GM18519 (cell line): Measurements from ENCODE around the gene DENR.
"Not testable (repeated sequence)": the region's sequence is repeated elsewhere in the genome, so short reads cannot be mapped to it uniquely, and the experiment has no call there.

Source experiments
- ATAC-seq: cut with Tn5 transposase; IDR thresholded peaks from one replicate; pipeline ENCODE4 v1.9.1; 2021; ENCODE audit warnings: mild to moderate bottlenecking, moderate library complexity; ENCODE audit not compliant: unreplicated experiment, low FRiP score

Gene DENR

DNA sequence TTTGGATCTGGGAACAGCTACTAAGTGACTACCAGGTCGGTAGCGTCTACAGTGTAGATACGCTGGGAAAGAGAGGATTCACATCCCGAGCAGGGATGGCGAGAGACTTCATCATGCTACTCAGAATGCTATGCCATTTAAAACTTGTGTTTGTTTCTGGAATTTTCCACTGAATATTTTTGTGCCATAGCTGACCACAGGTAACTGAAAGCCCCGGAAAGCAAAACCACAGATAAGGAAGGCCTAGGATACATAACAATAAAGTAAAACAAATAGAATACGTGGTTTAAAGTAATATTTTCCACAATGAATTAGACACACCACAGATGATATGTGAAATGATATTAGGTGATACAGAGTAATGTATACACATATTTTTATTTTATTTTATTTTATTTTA, 14.1 kb upstream of the DENR start:
- no peak for ATAC-seq

DNA sequence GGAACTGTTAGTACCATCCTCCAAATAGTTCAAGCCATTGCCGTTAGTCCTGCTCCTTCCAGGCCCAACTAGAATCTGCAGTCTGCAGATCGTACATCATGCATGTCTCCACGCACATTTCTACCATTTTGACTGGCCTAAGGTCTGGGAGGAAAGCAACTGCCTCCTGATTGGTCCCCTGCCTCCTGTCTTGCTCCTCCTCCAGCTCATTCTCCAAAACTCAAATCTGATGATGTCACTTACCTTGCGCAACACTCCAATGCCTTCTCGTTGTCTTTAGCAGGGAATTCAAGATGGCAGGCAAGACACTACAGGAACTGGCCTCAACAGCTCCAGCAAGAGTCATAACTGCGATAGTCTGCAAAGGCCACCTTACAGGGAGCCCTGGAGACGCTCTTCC, 12.3 kb upstream of the DENR start:
- no peak for ATAC-seq

DNA sequence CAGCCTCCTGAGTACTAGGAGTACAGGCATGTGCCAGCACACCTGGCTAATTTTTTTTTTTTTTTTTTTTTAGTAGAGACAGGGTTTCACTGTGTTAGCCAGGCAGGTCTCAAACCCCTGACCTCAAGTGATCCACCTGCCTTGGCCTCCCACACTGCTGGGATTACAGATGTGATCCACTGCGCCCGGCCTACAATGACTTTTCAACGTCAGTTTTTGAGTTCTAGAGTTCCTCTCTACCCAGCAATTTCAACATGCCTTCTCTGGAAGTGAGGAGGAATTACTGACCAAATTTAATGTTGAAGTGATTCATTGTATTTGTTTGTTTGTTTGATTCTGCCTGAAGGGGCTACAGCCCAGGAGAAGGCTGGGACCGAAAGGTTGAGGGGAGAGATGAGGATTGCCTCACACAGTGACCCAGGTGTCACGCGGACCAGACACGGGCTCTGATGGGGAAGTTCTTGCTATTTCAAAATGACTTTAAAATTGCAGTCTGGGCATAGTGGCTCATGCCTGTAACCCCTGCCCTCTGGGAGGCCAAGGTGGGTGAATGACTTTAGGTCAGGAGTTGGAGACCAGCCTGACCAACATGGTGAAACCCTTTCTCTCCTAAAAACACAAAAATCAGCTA, 8.6 kb upstream of the DENR start:
- no peak for ATAC-seq

DNA sequence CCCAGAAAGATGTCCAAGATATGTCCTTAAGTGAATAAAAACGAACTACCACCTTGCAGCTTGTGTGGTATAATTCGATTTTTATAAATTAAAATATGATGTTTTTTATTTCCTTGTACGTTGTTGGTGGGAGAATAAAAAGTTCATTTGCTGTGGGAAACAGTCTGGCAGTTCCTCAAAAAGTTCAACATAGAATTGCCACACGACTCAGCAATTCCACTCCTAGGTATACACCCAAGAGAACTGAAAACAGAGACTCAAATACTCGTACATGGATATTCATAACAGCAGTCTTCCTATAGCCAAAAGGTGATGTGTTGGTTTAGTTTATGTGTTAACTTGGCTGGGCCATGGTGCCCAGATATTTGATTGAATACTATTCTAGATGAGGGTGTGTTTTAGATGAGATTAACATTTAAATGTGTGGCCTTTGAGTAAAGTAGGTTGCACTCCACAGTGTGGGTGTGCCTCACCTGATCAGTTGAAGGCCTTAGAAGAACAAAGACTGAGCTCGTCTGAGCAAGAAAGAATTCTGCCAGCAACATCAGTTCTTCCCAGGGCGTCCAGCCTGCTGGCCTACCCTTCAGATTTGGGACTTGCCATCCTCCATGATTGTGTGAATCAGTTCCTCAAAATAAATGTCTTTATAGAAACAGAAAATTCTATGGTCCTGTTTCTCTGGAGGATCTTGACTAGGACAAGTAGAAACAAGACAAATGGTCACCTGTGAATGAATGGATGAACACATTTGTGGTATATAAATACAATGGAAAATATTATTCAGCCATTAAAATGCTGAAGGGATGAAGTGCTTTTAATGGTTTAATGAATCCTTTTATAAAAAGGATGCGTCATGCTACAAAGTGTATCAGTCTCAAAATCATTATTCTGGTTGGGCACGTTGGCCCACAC, 5.1 kb upstream of the DENR start:
- no peak for ATAC-seq

GRCh38 chr12:122749569-122750332, 2.9 kb upstream of the DENR start:
- no peak for ATAC-seq

GRCh38 chr12:122750781-122751515, 1.7 kb upstream of the DENR start:
- ATAC-seq: not testable (repeated sequence)

DNA sequence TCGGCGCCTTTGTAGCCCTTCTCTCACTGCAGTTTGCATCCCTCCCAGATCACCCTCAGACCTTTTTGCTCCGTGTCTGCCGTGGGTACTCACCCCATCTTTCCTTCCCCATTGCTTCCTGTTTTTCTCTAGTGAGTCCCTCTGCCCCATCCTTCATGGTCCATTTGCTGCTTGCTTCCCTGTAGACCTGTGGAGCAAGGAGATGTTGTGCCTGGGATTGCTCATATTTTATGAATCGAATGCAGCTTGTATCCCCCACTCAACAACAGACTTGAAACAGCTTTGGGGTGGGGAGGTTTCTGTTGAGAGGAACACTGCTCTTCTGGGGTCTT, 661 bp downstream of the DENR start:
- no peak for ATAC-seq

- no peak for ATAC-seq
These were observed 2.2 kb downstream of the DENR start for GRCh38 chr12:122754790-122755189.

DNA sequence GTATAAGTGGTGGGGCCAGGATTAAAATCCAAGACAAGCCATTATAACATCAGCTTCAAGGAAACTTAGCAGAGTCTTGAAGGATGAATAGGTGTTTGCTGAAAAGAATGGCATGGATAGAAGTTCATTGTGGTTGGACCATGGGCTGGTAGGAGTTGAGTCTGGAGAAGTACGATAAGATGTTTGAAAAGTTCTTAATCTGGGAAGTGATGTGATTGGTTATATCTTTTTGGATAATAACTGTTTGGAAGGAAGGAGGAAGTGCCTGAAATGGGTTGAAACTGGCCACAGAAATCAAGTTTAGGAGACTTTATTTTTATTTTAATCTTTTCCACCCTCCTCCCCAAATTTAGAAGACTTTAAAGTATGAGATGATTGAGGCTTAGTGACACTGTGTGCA, 4.9 kb downstream of the DENR start:
- ATAC-seq: no peak

GRCh38 chr12:122785503-122785902, 32.9 kb downstream of the DENR start:
- no peak for ATAC-seq

DNA sequence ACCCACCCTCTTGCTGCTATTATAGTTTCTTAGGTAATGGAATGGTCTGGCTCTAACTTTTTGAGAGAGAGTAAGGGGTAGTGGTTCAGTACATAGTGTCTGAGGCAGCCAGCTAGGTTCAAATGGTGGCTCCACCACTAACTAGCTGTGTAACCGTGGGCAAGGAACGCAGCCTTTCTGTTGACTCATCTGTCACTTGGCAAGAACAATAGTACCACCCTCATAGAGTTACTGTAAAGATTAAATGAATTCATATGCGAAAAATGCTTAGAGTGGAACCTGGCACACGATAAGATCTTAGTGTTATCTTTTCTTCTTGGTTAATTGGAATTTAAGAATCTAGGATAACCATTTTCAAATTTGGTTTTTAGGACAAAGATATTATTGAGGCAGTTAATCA, 35.8 kb downstream of the DENR start:
- no peak for ATAC-seq

DNA sequence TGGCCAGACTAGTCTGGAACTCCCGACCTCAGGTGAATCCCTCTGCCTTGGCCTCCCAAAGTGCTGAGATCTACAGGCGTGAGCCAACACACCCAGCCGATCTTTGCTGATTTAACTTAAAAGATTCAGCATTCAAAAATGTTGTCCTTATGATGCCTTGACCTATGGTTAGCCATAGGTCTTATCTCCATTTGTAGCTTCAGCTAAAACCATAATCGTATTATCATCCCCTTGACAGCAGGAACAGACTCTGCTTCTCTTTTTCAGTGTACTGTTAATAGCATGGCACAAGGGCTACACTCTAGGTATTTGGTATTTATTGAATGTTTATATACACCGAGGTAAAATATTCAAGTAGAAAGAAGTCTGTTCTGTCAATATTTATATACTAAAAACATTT, 37.0 kb downstream of the DENR start:
- no peak for ATAC-seq

- no peak for ATAC-seq
These were observed 37.9 kb downstream of the DENR start for GRCh38 chr12:122790393-122791075.

GRCh38 chr12:122793685-122794106, 41.1 kb downstream of the DENR start:
- no peak for ATAC-seq

DNA sequence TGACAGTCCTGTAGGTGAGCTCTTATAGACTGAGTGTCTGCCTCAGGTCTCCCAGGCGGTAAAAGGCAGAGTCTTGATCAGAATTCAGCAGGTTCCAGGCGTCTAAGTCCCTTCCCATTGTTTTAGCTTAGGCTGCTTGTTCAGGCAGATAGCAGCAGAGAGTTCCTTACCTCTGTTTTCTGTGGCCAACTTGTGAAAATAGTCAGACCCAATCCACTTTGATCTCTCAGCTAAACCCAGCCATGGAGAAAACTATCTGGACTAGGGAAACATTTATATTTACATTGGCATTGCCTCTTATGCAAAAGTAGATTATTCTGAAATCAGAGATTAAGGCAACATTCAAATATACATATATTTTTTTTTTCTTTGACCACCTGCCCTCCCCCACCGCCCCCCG, 43.2 kb downstream of the DENR start:
- no peak for ATAC-seq

GRCh38 chr12:122799641-122800243, 47.1 kb downstream of the DENR start:
- ATAC-seq: no peak

DNA sequence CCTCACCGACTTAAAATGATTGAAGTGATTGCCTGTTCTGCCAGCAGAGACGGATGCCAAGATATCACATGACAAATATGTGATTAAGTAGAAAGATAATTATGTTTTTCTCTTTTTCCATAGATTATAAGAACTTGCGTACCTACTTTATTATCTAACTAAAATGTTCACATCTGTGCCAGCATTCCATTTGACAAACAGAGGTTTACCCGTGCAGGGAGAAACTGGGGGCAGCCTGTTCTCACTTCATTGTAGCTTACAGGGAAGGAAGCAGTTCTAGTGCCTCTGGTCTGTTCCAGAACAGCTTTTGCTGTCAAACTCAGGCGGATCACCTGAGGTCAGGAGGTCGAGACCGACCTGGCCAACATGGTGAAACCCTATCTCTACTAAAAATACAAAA, 51.3 kb downstream of the DENR start:
- no peak for ATAC-seq

DNA sequence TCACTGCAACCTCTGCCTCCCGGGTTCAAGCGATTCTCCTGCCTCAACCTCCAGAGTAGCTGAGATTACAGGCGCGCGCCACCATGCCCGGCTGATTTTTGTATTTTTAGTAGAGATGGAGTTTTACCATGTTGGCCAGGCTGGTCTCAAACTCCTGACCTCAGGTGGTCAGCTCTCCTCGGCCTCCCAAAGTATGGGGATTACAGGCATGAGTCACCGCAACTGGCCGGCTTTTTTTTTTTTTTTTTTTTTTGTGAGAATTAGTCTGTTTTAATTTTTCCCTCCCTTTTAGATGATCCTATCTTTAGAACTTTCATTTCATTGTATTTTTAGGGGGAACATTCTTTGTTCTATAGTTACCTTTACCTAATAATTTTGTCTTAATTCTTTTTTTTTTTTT, 52.3 kb downstream of the DENR start:
- ATAC-seq: not testable (repeated sequence)

DNA sequence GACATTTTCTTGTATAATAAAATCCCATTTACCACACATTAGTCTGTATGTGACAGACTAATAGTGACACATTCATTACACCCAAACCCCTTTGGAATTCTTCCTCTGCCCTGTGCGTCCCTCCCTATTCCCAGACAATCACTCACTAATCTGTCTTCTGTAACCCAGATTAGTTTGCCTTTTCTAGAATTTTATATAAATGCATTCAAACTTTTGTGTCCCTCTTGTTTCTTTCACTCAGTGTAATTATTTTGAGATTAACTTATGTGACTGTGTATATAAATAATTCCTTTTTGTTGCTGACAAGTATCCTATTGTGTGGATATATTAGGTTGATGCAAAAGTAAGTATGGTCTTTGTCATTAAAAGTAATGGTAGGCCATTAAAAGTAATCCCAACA, 55.0 kb downstream of the DENR start:
- ATAC-seq: no peak

DNA sequence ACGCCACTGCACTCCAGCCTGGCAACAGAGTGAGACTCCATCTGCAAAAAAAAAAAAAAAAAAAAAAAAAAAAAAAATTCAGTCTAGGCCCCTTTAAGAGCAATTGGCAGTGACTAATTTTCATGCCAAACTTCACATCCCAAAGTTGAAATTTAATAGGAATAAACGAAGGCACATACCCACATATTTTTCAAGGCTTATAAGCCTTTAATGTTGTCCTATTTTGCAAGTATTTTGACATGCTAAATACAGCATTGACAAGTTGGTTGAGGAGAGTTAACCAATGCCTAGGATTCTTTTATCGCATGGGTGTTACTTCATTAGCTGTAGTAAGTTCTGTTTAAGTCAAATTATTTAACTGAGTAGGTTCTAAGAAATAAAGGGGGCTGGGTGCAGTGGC, 59.2 kb downstream of the DENR start:
- ATAC-seq: no peak
